Ovary (tissue), 9 donors: ENCODE results near the gene HAND2. TPM values are rescaled to one million over a fixed set of nuclear protein-coding genes. Genes with fewer than 3 reads are reported as not detected.

Source experiments
- DNase-seq, 5 donors: peaks; one replicate each; pipeline ENCODE4 v3.0.0-alpha.2; 2019 to 2020
- H3K27ac ChIP-seq, 2 donors: fragments of 200-600 bp; one replicate each; pipeline versions ENCODE4 v1.5.1 to v1.8.0; 2019 to 2022
- H3K27me3 ChIP-seq: fragments of 200-600 bp; one replicate; pipeline ENCODE4 v1.8.0; 2022
- H3K36me3 ChIP-seq: fragments of 200-600 bp; sonication (generic); one replicate; pipeline ENCODE4 v1.5.1; 2019
- H3K4me1 ChIP-seq: one replicate; pipeline ENCODE4 v1.8.1; 2013; ENCODE audit warnings: mild to moderate bottlenecking, moderate library complexity; ENCODE audit not compliant: insufficient read depth
- H3K4me3 ChIP-seq: fragments of 200-600 bp; sonication (generic); one replicate; pipeline ENCODE4 v1.5.1; 2017
- H3K9me3 ChIP-seq, 2 donors: fragments of 200-600 bp in 1 of 2; sonication (generic) in 1 of 2; one replicate each; pipeline versions ENCODE4 v1.5.1 to v1.8.1; 2013 to 2019; ENCODE audit warnings: mild to moderate bottlenecking in 1 of 2, moderate library complexity in 1 of 2
- CTCF ChIP-seq, 3 donors: fragments of 450-650 bp in 2 of 3; fragments of 200-600 bp in 1 of 3; IDR thresholded peaks; one replicate each; pipeline versions ENCODE4 v1.5.1 to v1.8.0; 2016 to 2022; ENCODE audit warnings: antibody characterized with exemption in 3 of 3, mild to moderate bottlenecking in 1 of 3
- EP300 ChIP-seq: sonication (generic); formaldehyde crosslinking; IDR thresholded peaks from one replicate; pipeline ENCODE4 v1.6.1; 2017; ENCODE audit warnings: antibody characterized with exemption
- POLR2A ChIP-seq: fragments of 450-650 bp; IDR thresholded peaks from one replicate; pipeline ENCODE4 v1.6.1; 2017; ENCODE audit warnings: antibody characterized with exemption, mild to moderate bottlenecking, moderate library complexity
- WGBS, 3 donors: extraction: QIAGEN DNeasy Blood & Tissue Kit in 1 of 3; methylation state at CpG; one replicate each; pipeline versions ENCODE4 v1.1.5 to v1.1.7; 2013 to 2017; 5-methylcytosine and 5-hydroxymethylcytosine counted together
- intact Hi-C, 4 donors: fragments of 100-400 bp; cut with DNase I; formaldehyde crosslinking; loops; one replicate each; pipeline versions ENCODE4 v1.11.0 to v1.15.1; 2022 to 2023
- polyA plus RNA-seq, 2 donors: library from polyadenylated mRNA; stranded (reverse); fragments of 200-250 nt in 1 of 2; fragments of 350-450 nt in 1 of 2; fragmentation: Illumina TruSeq in 1 of 2; extraction: RNeasy Lipid Tissue Mini Kit (QIAGEN cat#74804) in 1 of 2; gene quantifications; one replicate each; pipeline ENCODE4 v1.2.3, GENCODE V29; 2013 to 2014
- total RNA-seq, 7 donors: library from RNA; depleted of rRNA in 2 of 7; stranded (reverse); fragments of >200 nt in 2 of 7; fragmentation: NEBNext Ultra II Directional in 3 of 7; extraction: Animal tissue kit (Norgen Biotek cat#: 25700) in 3 of 7; gene quantifications; one replicate each; pipeline versions ENCODE4 v1.1.0 to v1.2.4, GENCODE V29; 2016 to 2023
- donor health status: DM: no; HTN: no; CAD: no; lungs with moderate emphysema.
- donor health status: DM: no; HTN: no; CAD: no.
- donor health status: Bipolar disorder and iron deficiency.
- donor health status: DM: yes; HTN: yes; CAD: no.
- donor health status: DM: no; HTN: no; CAD: no.
- donor health status: DM: yes; HTN: yes; CAD: no.

The HAND2 gene
- total and polyA plus RNA-seq, 9 donors, result 12.9 to 99.9 (median 39.6) TPM

- peaks cover 8% of the 10 kb centered on the region for H3K4me1 ChIP-seq
- peak in 4 of 5 donors; percentile 56 to 76 (median 69) for DNase-seq
These were observed 10.6 kb downstream of the HAND2 start for GRCh38 chr4:173519111-173520101.

GRCh38 chr4:173518425-173519102 is 11.5 kb downstream of the HAND2 start:
- WGBS, 3 donors, result 20 to 28% (median 21%) methylated on average over 42 of the region's 42 CpGs
- intact Hi-C loops, result no loop called here
- no peaks in the 10 kb centered on the region for H3K27me3 ChIP-seq
- H3K27ac ChIP-seq, result peak overlapping the region in 1 of 2 donors; percentile 20
- TF ChIP-seq EP300 (no peak), POLR2A (no peak), CTCF (IDR thresholded peaks at IDR 0.05) (no peak)
- no peaks in the 10 kb centered on the region for H3K36me3 ChIP-seq
- no peaks in the 10 kb centered on the region for H3K9me3 ChIP-seq
- H3K4me3 ChIP-seq, result peak overlapping the region; percentile 30
- DNase-seq, result peak in 2 of 5 donors; percentile 32 to 54
- H3K4me1 ChIP-seq, result peaks cover 8% of the 10 kb centered on the region

More at GRCh38 chr4:173519111-173520101, 10.6 kb downstream of the HAND2 start:
- H3K27me3 ChIP-seq, result no peaks in the 10 kb centered on the region
- H3K27ac ChIP-seq, result peak overlapping the region in 1 of 2 donors; percentile 20
- no peaks in the 10 kb centered on the region for H3K9me3 ChIP-seq
- 34 to 42% (median 37%) methylated on average over 31 of the region's 31 CpGs for WGBS, 3 donors
- peak overlapping the region; percentile 30 for H3K4me3 ChIP-seq
- TF ChIP-seq CTCF (IDR thresholded peaks at IDR 0.05) (no peak), POLR2A (no peak), EP300 (no peak)
- intact Hi-C loops, result no loop called here
- no peaks in the 10 kb centered on the region for H3K36me3 ChIP-seq

DNA sequence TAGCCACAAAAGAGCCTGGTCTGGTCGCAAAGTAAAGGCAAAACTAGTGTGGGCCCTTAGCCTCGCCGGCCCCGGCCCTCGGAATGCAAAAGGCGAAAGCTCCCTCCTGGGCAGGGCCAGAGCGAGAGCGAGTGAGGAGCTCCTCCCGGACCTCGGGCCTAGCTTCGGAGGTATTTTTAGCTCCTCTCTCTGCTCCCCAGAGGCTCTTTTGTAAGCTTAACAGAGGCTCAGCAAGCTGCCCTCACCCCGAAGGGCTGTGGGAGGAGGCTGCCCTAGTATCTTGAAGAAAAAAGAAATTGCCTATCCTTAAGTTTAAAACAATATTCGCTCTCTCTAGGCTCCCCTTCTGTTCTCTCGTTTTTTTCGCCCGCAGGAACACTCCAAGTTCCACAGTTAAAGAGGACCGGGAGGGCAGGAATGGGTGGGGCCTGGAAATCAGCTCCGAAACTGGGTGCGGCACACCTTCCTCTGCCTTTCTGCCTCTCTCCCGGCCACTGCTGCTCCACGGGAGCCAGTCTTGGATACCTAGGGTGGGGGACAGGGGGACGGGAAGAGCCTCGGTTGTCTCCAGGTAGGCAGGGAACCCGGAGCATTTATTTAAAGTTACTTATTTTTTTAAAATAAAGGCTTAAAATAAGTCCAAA is 12.1 kb downstream of the HAND2 start:
- Histone ChIP-seq H3K4me1 (peaks cover 7% of the 10 kb centered on the region), H3K9me3 (no peaks in the 10 kb centered on the region), H3K27me3 (no peaks in the 10 kb centered on the region), H3K36me3 (no peaks in the 10 kb centered on the region), H3K27ac (peak overlapping the region in 1 of 2 donors; percentile 20), H3K4me3 (no peak overlapping the region)
- intact Hi-C loops, result no loop called here
- peak in 1 of 5 donors; percentile 30 for DNase-seq
- 61 to 78% (median 71%) methylated on average over 24 of the region's 24 CpGs for WGBS, 3 donors
- TF ChIP-seq CTCF (IDR thresholded peaks at IDR 0.05) (no peak), POLR2A (no peak), EP300 (no peak)
